LHCN-M2 (cell line): ENCODE data around the gene FEZ2. TPM values are rescaled to one million over a fixed set of nuclear protein-coding genes. Genes with fewer than 3 reads are reported as not detected.
A peak's percentile ranks its signal among the peaks of the same experiment; 100 is the strongest.

Experiments used
- DNase-seq: peaks from one replicate; pipeline ENCODE4 v3.0.0-alpha.2; 2012; ENCODE audit warnings: low read depth
- total RNA-seq: library from RNA; depleted of rRNA; stranded (reverse); fragments of >200 nt; gene quantifications from 2 replicates; pipeline ENCODE4 v1.2.3, GENCODE V29; 2014

The FEZ2 gene
- total RNA-seq, 1 experiment from 2014 or later = 104 TPM

GRCh38 chr2:36587101-36587500 is 10.9 kb downstream of the FEZ2 start:
- DNase-seq = peak; percentile 59

- no peak for DNase-seq
Measured at GRCh38 chr2:36586672-36587071, 11.3 kb downstream of the FEZ2 start.

GRCh38 chr2:36584148-36584794 is 13.7 kb downstream of the FEZ2 start:
- no peak for DNase-seq

- DNase-seq = no peak
Measured at GRCh38 chr2:36582951-36583350, 15.0 kb downstream of the FEZ2 start.

GRCh38 chr2:36582538-36582937 is 15.4 kb downstream of the FEZ2 start:
- DNase-seq = no peak

GRCh38 chr2:36579297-36579664 is 18.7 kb downstream of the FEZ2 start:
- DNase-seq = no peak

GRCh38 chr2:36578343-36579296 is 19.3 kb downstream of the FEZ2 start:
- no peak for DNase-seq

GRCh38 chr2:36577884-36578283 is 20.1 kb downstream of the FEZ2 start:
- no peak for DNase-seq

- no peak for DNase-seq
Measured at GRCh38 chr2:36574560-36574959, 23.4 kb downstream of the FEZ2 start.

- DNase-seq = no peak
Measured at GRCh38 chr2:36573165-36573564, 24.8 kb downstream of the FEZ2 start.

GRCh38 chr2:36572719-36573059 is 25.3 kb downstream of the FEZ2 start:
- no peak for DNase-seq

- no peak for DNase-seq
Measured at GRCh38 chr2:36572054-36572718, 25.8 kb downstream of the FEZ2 start.

GRCh38 chr2:36570416-36570815 is 27.6 kb downstream of the FEZ2 start:
- DNase-seq = no peak

- DNase-seq = no peak
Measured at GRCh38 chr2:36569267-36569856, 28.6 kb downstream of the FEZ2 start.

- DNase-seq = peak; percentile 87
Measured at GRCh38 chr2:36568516-36569246, 29.3 kb downstream of the FEZ2 start.

- no peak for DNase-seq
Measured at GRCh38 chr2:36567711-36568408, 30.1 kb downstream of the FEZ2 start.

- DNase-seq = no peak
Measured at GRCh38 chr2:36566887-36567286, 31.1 kb downstream of the FEZ2 start.

GRCh38 chr2:36565712-36566111 is 32.3 kb downstream of the FEZ2 start:
- DNase-seq = peak; percentile 76

- DNase-seq = no peak
Measured at GRCh38 chr2:36564377-36564930, 33.5 kb downstream of the FEZ2 start.

- peak; percentile 60 for DNase-seq
Measured at GRCh38 chr2:36562973-36563532, 34.9 kb downstream of the FEZ2 start.
